IPS-NIHi7 (cell line): ENCODE results near the gene SUDS3.
"Not testable (repeated sequence)": the region's sequence is repeated elsewhere in the genome, so short reads cannot be mapped to it uniquely, and the experiment has no call there.

Experiments
- DNase-seq: peaks from one replicate; pipeline ENCODE4 v3.0.0; 2012; ENCODE audit warnings: mixed read lengths; ENCODE audit errors: extremely low spot score

Gene SUDS3, protein sequence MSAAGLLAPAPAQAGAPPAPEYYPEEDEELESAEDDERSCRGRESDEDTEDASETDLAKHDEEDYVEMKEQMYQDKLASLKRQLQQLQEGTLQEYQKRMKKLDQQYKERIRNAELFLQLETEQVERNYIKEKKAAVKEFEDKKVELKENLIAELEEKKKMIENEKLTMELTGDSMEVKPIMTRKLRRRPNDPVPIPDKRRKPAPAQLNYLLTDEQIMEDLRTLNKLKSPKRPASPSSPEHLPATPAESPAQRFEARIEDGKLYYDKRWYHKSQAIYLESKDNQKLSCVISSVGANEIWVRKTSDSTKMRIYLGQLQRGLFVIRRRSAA

GRCh38 chr12:118376089-118377020 is at the start of gene SUDS3:
SUDS3 (plus strand) TSS chr12:118376555; CDS start chr12:118376692, 137 bp downstream.
- peak; percentile 87 for DNase-seq

DNA sequence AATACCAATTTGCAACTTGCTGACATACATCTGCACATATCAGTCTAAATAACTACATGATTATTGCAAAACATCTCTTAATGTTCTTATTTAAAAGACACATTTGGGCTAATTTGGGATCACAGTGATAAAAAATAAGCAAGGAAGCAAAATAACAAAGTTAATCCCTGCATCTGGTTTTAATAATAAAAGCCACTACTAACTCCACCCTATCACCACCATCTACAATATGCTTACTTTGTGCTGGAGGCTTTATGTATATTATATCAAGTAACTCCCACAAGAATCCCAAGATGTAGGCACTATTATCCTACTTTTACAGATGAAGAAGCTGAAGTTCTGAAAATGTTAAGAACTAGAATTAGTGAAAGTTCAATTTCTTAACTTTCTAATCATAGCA is 49.4 kb upstream of the SUDS3 start:
- no peak for DNase-seq

- no peak for DNase-seq
Measured at GRCh38 chr12:118327391-118327790, 49.0 kb upstream of the SUDS3 start.

DNA sequence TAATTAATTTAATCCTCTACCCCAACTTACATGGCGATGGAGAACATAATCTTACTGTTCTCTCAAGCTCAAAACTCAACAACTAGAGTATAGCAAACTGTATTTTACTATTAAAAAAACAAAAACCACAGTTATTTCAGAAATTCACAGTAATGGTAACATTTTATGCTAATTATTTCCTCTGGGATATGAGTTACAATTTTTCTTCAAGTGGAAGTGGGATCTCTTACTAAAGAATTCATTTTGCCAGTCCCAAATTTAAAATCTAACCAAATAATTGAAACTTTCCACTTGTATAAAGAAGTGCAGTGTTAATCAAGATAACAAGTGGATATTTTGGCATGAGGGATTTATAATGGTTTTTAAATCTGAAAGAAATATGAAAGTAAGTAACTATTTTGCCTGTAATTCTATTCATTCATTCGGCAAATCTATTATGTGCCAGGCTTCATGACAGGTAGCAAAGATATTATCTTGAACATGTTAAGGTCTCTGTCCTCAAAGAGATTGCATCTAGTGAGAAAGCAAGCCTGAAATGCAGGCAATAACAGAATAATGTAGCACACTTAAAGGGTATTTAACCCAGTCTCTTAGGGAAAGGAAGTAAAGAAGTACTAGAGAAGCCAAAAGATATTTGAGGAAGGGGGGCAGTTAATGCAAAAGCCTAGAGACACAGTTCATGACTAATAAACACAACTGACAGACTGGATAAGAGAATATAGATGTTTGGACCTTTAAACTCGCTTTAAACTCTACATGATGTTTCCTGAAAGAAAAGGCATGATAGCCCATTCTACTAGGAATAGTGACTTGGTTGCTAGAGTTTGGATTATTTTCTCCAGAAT is 47.6 kb upstream of the SUDS3 start:
- DNase-seq: no peak

DNA sequence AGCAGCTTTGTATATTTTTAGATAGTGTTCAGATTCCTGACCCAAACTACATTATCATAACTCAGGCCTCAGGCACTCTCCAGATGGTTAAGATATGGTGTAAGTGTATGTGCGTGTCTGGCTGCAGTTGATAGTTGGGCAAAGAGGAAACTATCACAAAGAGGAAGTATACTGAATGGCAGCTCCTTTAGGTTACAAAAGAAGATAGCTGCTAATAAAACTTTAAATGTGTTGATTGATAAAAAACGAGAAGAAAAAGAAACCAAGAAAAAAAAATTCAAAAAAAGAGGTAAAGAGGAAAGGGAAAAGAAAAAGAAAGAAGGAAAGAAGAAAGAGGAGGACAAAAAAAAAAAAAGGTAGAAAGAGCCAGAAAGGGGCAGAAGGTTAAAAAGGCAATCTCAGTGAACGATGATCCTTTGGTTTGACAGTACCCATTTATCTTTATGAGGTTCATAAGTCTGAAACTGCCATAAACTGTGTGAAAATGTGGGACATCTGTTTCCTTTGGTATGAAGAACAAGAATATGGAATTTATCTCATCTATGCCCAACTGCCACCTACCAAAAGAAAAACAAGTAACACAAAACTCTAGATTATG is 45.8 kb upstream of the SUDS3 start:
- DNase-seq: no peak

GRCh38 chr12:118332511-118332910 is 43.8 kb upstream of the SUDS3 start:
- DNase-seq: no peak

DNA sequence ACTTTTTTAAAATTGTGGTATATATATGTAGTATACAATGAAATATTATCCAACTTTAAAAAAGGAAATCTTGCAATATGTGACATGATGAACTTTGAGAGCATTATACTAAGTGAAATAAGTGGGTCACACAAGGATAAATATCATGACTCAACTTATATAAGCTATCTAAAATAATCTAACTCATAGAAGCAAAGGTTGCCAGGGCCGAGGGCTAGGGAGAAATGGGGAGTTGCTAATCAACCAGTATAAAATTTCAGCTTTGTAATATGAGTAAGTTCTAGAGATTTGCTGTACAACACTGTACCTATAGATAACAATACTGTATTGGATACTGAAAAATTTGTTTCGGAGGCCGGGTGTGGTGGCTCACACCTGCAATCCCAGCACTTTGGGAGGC is 42.1 kb upstream of the SUDS3 start:
- no peak for DNase-seq

DNA sequence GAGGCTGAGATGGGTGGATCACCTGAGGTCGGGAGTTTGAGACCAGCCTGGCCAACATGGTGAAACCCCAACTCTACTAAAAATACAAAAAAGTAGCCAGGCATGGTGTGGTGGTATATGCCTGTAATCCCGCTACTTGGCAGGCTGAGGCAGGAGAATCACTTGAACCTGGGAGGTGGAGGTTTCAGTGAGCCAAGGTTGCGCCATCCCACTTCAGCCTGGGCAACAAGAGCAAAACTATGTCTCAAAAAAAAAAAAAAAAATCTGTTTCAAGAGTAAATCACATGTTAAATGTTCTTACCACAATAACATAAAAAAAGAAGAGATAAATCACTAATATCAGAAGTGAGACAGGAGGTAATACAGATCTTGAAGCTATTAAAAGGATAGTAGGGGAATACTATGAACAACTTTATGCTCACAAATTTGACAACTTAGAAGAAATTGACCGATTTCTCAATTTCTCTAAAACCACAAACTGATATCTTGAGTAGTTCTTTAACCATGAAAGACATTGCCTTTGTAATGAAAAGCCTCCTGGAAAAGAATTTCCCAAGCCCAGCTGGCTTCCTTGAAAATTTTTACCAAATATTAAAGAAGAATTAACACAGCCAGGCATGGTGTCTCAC is 41.3 kb upstream of the SUDS3 start:
- DNase-seq: no peak

GRCh38 chr12:118336123-118336522 is 40.2 kb upstream of the SUDS3 start:
- no peak for DNase-seq

DNA sequence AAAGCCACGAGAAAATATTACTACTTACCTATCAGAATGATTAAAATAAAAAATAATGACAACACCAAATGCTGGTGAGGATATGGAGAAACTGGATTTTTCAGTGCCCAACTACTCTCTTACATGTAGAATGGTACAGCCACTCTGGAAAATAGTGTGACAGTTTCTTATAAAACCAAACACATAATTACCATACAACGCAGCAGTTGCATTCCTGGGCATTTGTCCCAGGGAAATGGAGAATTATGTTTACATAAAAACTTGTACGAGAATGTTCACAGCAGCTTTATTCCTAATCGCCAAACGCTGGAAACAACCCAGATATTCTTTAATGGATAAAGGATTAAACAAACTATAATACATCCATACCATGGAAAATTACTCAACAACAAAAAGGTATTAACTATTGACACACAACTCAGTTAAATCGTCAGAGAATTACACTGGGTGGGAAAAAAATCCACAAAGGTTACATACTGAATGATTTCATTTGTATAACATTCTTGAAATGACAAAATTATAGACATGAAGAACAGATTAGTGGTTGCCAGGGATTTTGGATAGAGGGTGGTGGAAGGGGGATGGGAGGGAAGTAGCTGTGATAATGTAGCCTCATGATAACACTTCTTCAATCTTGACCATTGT is 39.0 kb upstream of the SUDS3 start:
- DNase-seq: no peak

GRCh38 chr12:118342090-118342489 is 34.3 kb upstream of the SUDS3 start:
- DNase-seq: no peak

- peak; percentile 12 for DNase-seq
Measured at GRCh38 chr12:118344829-118345228, 31.5 kb upstream of the SUDS3 start.

DNA sequence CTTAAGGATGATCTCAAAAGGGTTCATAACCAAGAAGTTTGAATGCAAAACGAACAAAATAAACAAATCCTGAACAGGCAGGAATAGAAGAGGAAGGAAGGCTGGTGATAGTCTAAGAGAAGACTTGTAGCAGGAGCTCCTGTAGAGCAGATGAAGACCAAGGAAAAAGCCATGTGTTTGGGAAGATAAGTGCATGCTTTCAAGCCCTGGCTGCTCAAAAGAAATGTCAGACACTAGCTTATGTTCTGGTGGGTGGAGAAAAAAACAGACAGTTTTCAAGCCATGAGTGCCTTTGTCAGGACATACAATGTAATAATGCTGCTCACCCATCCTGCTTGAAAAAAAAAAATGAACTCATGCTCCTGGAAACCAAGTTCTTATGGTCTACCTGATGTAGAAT is 31.0 kb upstream of the SUDS3 start:
- no peak for DNase-seq

DNA sequence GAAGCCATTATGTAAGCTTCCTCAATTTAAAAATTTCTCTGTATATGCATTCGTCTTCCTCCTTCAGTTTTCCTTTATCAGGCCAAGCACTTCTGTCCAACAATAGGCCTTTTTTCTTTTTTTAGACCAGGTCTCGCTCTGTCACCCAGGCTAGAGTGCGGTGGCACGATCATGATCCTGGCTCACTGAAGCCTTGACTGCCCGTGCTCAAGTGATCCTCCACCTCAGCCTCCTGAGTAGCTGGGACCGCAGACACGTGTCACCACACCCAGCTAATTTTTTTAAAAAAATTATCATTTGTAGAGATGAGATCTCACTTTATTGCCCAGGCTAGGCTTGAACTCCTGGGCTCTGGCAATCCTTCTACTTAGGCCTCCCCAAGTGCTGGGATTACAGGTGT is 29.5 kb upstream of the SUDS3 start:
- no peak for DNase-seq

GRCh38 chr12:118347916-118348315 is 28.4 kb upstream of the SUDS3 start:
- DNase-seq: no peak

DNA sequence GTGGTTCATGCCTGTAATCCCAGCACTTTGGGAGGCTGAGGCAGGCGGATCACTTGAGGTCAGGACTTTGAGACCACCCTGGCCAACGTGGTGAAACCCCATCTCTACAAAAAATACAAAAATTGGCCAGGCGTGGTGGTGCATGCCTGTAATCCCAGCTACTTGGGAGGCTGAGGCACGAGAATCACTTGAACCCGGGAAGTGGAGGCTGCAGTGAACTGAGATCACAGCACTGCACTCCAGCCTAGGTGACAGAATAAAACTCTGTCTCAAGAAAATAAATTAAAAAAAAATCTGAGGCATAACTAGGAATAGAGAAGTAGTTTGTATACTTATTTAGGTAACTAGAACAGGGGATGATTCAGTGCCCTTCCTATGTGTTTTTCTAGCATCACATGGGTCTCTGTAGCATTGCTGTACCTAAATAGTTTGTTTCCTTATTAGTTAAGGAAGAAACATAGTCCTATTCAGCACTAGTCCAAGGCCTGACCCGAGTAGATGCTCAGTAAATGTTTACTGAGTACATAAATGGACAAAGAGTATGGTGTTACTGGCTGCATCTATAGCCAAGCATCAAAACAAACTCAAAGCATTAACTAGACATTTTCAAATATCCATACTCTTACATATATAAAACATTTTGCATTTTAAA is 25.3 kb upstream of the SUDS3 start:
- no peak for DNase-seq

- DNase-seq: no peak
Measured at GRCh38 chr12:118353721-118354120, 22.6 kb upstream of the SUDS3 start.

GRCh38 chr12:118354503-118354902 is 21.9 kb upstream of the SUDS3 start:
- not testable (repeated sequence) for DNase-seq

- DNase-seq: no peak
Measured at GRCh38 chr12:118354903-118355302, 21.5 kb upstream of the SUDS3 start.

- no peak for DNase-seq
Measured at GRCh38 chr12:118355843-118356242, 20.5 kb upstream of the SUDS3 start.
